A549 (cell line): Measurements from ENCODE around the gene CFL1.

Source experiments
- CEBPB ChIP-seq, 2 experiments: fragments of >200 bp in 1 of 2; sonication (Bioruptor Twin) in 1 of 2; formaldehyde crosslinking in 1 of 2; IDR thresholded peaks; 2 replicates each; pipeline ENCODE4 v1.6.1; 2012 to 2016
- CTCF ChIP-seq: fragments of >200 bp; sonication (Bioruptor Twin); formaldehyde crosslinking; IDR thresholded peaks from 3 replicates; pipeline ENCODE4 v1.5.1; 2016
- HDAC2 ChIP-seq: fragments of 200-600 bp; sonication (generic); IDR thresholded peaks from 2 replicates; pipeline ENCODE4 v1.6.1; 2016
- MAX ChIP-seq: IDR thresholded peaks from 2 replicates; pipeline ENCODE4 v1.6.1; 2012
- USF2 ChIP-seq: fragments of 450-650 bp; IDR thresholded peaks from 2 replicates; pipeline ENCODE4 v1.6.1; 2014; ENCODE audit warnings: antibody characterized with exemption
- ZNF302 ChIP-seq: fragments of 250-450 bp; sonication (Bioruptor Pico); IDR thresholded peaks from 2 replicates; pipeline ENCODE4 v1.9.0; 2021; ENCODE audit warnings: inconsistent platforms, mild to moderate bottlenecking, moderate library complexity

GRCh38 chr11:65814986-65815565 is 42.9 kb downstream of the CFL1 start:
- TF ChIP-seq CTCF (no peak), MAX (no peak), ZNF302 (CRISPR knock-in tag) (no peak), USF2 (no peak), HDAC2 (no peak), CEBPB (IDR thresholded peaks at IDR 0.05) (no peak)
